Skin of body (tissue), 2 donors: Measurements from ENCODE around the gene NEDD4. TPM values are rescaled to one million over a fixed set of nuclear protein-coding genes. Genes with fewer than 3 reads are reported as not detected.
"Not testable (repeated sequence)": the region's sequence is repeated elsewhere in the genome, so short reads cannot be mapped to it uniquely, and the experiment has no call there.

Experiments
- DNase-seq: peaks from one replicate; lab custom pipeline; 2025; lab: John Stamatoyannopoulos, UW
- total RNA-seq: library from RNA; depleted of rRNA; stranded (reverse); fragments of >200 nt; gene quantifications from one replicate; pipeline ENCODE4 v1.2.3, GENCODE V29; 2014

NEDD4 gene
- total RNA-seq, result 23.2 TPM

DNA sequence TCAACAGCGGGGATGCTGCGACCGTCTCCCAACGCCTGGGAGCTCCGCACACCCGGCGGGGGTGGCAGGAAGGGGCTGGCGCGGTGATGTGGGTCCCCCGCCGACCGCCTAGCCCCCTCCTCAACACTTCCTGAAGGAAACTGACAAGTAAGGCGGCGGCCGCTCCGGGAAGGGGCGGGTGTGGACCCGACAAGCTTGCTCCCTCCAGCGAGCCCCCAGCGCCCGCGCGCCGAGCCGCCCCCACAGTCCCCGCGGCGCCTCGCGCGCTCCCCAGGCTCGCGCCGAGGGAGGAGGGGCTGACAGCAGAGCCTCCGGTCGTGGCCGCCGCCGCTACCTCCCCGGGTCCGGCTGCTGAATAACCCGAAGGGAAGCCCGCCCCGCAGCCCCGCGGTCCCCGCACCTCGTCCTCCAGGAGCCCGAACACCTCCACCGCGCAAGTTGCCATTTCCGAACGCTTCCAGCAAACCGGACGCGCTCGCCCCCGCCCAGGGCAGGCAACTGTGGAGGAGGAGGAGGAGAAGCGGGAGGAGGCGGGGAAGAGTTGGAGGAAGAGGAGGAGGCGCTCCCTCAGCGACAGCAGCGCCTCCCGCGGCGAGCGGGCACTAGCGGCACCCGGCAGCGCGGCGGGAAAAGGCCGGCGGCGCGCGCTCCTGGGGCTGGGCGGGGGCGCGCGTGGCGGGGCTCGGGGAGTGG lies at the start of gene NEDD4:
Gene NEDD4, minus strand, starts transcription at position 502 of the 693 bp plus-strand sequence. Its CDS starts 57 bp downstream, at position 445.
- DNase-seq, result peak; percentile 88

DNA sequence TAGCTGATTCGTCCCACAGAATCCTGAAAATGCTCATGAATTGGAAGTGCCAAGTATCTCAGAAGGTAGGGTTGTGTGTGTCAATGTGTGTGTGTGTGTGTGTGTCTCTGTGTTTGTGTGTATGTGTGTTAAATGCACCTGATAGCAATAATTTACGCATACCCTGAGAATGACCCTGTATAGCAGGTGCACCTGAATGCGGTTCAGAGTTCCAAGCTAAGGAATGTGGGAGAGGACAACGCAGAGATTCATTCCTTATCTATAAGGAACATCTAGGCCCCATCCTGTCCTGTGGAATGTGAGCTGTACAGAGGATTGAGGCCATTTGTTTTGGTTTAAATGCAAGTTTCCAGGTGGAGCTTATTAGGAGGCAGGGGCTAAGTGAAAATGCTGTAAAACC lies 49.1 kb upstream of the NEDD4 start:
- no peak for DNase-seq

DNA sequence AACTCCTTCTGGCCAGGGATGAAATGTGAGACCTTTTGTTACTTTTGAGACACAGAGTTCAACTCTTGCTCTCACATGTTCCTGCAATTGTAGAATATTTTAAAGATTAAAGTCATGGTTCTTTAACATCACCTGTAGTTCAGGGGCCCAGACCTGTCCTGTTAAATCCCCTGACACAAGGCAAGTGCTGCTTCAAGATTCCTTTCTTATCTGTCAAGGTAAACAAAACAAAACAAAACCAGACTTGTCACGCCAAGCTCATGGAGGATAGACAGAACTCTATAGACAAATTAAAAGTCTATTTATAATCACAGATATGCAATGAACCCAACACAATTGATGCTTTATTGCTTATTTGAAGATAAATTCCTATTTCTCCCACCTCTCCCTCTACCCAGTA lies 48.6 kb upstream of the NEDD4 start:
- DNase-seq, result no peak

DNA sequence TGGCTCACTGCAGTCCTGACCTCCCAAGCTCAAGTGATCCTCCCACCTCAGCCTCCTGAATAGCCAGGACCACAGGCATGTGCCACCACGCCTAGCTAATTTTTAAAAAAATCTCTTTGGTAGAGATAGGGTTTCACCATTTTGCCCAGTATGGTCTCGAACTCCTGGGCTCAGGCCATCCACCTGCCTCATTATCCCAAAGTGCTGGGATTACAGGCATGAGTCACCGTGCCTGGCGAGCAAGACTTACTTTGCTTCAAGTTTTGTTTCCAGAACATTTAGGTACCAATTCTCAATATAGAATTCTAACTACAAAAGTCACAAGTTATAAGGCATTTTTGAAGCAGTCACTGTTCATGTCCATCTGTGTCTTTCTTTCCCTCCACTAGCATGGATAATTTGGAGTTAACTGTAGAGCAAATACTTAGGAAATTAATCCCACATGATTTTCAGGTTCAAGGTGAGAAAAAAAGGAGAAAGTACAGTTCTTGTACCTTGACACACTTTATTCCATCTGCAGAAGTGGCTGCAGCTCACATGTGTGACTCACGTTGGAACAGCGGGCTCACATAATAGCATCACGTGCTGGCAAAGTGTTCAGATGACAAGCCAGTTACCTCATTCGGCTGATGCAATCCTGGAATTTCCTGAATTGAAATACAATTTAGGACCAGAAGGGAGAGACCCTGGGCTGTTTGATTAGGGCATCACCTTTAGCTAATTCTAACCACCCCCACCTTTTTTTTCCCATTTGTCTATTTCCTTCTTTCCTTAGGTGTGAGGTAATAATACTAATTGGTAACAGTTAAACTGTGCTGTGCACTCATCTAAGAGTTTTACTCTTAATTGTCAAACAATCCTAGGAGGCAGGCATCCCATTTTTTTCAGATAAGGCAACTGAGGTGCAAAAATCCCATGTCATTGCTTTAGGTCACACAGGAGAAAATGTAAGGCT lies 46.9 kb upstream of the NEDD4 start:
- DNase-seq, result peak; percentile 86

DNA sequence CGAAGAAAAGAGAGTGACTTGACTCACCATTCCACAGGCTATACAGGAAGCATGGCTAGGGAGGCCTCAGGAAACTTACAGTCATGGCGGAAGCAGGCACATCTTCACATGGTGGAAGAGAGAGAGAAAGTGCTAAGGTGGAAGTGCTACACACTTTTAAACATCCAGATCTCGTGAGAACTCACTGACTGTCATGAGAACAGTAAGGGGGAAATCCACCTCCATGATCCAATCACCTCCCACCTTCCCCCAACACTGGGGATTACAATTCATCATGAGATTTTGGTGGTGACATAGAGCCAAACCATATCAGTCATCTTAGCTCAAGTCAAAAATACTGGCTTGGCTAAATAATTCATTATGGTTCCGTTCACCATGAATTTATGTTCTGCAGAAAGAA lies 45.3 kb upstream of the NEDD4 start:
- no peak for DNase-seq

DNA sequence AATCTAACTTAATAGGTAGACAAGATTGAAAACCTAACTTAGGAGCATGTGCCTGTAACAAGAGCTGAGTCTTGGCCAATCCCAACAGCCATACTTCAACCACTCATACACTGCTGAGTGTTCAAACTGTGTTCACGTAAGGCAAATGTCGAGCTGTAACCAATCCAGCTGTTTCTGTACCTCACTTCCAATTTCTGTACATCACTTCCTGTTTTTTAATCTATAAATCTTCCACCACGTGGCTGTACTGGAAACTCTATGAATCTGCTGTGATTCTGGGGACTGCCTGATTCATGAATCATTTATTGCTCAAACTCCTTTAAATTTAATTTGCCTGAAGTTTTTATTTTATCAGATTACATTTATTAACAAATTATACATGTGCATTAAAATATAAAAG lies 44.6 kb upstream of the NEDD4 start:
- no peak for DNase-seq

DNA sequence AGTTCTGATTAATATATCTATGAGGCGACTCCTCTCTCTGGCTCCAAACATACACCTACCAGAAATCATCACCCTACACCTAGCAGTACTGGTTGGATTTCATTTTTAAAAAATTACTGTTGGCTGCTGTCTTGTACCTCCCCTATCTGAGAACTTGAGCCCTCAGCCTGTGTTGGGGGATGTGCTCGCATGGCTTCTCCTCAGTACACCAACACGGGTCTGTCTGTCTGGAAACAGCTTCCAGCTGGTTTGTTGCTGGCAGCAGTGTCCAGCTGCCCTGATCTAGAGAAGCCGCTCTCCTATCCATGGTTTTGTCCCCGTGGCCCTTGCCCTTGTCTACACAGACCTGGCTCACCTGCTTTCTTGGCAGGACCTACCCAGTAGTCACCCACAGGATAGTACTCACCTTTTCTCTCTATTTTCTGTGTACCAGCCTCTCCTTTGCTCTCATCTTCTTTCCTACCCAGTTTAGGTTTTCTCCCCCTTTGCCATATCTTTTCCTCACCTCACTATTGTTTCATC lies 43.2 kb upstream of the NEDD4 start:
- no peak for DNase-seq

DNA sequence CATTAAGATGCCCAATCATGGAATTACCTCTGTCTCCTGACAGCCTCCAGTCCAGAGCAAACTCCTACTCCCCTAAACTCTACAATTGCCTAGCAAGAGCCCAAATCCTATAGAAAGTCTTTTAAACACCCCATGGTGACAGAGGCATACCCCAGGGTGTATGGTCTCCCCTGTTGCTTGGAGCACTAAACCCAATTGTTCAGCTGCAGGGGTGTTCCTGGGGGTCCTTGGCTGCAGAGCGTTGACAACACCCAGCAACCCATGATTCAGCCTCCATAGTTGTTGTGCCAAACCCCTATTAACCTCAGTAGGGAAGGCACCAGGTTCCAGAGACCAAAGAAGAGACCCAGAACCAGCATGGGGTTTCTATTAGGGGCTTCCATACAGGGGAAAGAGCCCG lies 41.8 kb upstream of the NEDD4 start:
- no peak for DNase-seq

DNA sequence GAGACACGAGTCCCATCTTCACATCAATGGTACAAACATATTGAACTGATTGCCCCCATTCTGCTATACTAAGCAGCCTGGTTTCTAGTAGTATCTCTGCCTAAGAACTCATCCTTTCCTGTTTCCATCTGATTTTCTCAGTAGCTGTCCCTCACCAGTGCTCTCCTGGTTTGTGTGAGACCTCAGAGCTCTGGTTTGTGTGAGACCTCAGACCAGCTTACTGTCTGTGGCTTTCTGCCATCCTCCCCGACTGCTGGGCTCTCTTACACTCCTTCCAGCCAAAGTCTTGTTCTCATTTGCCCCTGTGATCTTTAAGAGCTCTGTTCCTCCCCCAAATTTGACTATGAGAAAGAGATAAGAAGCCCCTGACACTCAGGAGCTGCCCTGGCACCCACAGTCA lies 41.1 kb upstream of the NEDD4 start:
- no peak for DNase-seq

DNA sequence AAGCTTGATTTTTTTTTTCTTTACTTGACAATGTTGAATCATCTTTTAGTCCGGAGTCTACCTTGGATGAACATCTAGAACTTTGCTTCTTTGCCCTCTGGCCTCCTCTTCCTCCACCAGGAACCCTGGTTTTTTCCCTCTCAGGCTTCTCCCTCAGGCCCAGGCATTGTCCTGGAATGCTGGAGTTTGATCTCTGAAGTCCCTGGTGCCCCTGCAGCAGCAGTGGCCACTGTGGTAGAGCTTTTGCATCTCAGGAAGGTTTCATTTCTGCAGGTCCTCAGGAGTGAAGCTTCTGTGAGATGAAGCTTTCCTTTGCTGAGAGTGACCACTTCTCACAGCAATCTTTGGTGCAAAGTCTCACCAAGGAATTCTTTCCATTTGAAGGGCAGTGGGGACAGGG lies 39.0 kb upstream of the NEDD4 start:
- DNase-seq, result no peak

DNA sequence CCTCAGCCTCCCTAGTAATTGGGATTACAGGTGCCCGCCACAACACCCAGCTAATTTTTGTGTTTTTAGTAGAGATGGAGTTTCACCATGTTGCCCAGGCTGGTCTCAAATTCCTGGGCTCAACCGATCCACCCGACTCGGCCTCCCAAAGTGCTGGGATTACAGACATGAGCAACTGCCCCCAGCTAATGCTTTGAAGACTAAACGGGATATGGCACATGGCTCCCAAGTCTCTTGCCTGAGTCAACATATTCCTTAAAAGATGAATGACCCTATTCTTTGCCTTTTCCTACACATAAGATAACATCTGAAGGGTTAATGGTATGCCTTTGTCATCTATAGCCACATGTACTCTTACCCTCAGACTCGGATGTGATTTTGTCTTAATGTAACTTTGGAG lies 38.4 kb upstream of the NEDD4 start:
- DNase-seq, result no peak

DNA sequence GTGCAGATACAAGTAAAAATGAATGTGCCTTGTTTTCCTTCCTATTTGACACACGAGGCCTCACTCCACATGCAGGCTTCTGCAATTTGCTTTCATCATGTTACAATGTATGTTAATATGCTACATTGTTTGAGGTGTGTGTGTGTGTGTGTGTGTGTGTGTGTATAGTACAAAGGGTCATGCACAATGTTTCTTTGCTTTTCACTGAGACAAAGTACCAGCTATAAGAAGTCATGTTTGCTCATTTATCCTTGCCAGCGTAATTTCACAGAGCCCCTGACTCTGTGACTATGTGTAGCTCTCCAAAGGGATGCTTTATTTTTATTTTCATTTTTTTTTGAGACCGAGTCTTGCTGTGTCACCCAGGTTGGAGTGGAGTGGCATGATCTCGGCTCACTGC lies 38.0 kb upstream of the NEDD4 start:
- DNase-seq, result no peak

DNA sequence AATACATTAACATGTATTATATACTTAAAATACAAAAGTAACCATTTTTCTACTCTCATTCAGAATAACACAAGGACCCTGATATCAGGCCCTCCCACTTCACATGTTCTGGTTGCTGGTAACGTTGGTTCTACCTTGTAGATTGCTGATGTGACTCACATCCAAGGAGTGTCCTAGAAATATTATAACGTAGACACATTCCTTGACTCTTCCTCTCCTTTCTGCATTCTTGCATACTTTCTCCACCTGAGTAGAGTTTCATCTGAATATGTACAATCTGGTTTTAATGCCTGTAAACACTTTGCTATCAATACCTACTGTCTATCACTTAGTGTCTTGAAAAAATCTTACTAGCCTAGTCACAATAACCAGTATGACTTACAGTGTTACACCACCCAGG lies 35.0 kb upstream of the NEDD4 start:
- DNase-seq, result no peak

DNA sequence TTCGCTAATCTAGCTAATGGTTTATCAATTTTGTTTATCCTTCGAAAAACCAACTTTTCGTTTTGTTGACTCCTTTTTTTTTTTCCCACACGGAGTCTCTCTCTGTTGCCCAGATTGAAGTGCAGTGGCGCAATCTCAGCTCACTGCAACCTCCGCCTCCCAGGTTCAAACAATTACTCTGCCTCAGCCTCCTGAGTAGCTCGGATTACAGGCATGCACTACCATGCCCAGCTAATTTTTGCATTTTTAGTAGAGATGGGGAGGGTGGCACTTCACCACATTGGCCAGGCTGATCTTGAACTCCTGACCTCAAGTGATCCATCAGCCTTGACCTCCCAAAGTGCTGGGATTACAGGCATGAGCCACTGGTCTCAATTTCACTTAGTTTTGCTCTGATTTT lies 29.7 kb upstream of the NEDD4 start:
- DNase-seq, result not testable (repeated sequence)

DNA sequence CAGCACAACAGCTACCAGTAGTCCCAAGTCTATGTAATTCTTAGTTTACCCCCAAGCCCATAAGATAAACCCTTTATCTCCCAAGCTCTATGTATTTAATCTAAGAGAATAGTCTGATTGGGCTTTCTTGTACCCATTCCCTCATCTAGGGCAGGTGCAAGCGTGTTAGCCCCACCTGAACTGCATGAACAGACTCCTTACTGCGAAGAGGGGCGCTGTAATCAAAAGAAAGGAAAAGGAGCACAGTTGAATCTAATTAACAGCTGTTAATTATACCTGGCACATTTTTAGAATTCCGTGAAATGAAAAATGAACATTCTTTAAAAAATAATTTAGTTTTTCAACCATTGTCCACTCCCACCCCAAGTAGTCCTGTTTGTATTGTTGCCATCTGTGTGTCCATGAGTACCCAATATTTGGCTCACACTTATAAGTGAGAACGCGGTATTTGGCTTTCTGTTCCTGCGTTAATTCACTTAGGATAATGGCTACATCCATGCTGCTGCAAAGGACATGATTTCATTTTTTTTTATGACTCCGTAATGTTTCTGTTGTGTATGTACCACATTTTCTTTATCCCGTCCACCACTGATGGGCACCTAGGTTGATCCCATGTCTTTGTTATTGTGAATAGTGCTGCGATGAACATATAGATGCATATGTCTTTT lies 26.5 kb upstream of the NEDD4 start:
- no peak for DNase-seq

DNA sequence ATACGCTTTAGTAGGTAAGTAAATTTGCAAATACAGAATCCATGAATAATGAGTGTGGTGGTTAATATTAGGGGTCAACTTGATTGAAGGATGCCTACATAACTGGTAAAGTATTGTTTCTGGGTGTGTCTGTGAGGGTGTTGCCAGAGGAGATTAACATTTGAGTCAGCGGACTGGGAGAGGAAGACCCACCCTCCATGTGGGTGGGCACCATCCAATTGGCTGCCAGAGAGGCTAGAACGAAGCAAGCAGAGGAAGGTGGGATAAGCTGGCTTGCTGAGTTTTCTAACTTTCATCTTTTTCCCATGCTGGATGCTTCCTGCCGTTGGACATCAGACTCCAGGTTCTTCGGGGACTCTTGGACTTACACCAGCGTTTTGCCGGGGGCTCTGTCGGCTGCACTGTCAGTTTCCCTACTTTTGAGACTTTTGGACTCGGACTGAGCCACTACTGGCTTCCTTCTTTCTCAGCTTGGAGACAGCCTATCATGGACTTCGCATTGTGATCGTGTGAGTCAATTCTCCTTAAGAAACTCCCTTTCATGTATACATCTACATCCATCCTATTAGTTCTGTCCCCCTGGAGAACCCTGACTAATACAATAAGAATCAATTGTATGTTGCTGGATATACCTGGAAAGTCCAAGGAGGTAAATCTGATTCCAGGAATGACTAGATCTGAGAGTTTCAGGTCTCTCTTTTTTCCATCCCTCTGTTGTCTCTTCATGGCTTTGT lies 25.8 kb upstream of the NEDD4 start:
- DNase-seq, result no peak

DNA sequence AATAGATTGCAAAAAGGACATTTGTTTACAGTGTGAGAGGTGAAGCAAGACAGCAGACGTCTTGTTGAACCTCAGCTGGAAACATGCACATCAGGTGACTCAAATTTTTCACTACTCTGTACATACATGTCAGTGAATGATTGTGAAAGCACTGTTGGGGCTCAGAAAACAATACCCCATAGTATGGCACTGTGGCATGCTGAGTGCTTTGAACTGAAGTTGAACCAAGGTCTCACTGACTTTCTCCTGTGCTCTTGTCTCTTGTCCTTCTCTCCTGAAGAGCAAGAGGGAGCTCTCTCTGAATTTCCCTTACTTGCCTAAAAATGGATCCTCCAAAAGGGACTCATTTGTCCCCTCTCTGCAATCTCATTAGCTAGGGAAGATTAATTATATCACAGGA lies 24.5 kb upstream of the NEDD4 start:
- DNase-seq, result no peak

DNA sequence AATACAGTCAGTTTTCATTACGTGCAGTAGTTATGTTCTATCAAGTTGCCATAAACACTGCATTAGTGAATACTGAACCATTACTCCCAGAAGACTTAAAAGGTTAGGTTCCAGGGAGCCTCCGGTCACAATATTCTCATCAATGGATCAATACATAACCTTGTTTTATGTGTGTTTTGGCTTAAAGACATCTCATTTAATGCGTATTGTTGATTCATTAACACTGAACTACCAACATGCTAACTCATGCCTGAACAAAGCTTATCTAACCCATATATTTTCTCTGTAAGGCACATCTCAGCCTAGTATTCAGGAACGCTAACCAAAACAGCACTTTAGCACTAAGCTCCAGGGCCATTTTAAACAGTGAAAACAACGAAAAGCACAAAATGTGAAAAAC lies 24.1 kb upstream of the NEDD4 start:
- DNase-seq, result no peak

DNA sequence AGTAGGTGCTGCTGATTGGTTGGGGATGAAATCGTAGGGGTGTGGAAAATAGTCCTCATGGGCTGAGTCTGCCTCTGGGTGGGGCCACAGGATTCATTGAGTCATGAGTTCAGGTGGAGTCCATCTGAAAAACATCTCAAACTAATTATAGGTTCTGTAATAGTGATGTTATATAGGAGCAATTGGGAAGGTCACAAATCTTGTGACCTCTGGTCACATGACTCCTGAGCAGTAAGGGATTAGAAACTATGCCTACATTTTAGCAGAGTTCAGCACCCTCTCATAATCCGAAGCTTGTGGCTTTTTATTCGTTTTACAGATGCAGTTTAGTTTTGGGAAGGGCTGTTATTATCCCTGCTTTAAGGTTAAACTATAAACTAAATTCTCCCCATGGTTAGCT lies 22.9 kb upstream of the NEDD4 start:
- no peak for DNase-seq

DNA sequence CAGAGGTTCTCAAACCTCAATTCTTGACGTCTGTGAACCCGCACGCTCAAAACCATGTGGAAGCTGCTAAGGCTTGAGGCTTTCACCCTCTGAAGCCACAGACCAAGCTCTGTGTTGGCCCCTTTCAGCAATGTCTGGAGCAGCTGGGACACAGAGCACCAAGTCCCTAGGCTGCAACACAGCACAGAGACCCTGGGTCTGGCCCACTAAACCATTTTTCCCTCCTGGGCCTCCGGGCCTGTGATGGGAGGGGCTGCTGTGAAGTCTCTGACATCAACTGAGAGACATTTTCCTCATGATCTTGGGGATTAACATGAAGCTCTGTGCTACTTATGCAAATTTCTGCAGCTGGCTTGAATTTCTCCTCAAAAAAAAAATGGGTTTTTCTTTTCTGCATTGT lies 21.3 kb upstream of the NEDD4 start:
- DNase-seq, result no peak

DNA sequence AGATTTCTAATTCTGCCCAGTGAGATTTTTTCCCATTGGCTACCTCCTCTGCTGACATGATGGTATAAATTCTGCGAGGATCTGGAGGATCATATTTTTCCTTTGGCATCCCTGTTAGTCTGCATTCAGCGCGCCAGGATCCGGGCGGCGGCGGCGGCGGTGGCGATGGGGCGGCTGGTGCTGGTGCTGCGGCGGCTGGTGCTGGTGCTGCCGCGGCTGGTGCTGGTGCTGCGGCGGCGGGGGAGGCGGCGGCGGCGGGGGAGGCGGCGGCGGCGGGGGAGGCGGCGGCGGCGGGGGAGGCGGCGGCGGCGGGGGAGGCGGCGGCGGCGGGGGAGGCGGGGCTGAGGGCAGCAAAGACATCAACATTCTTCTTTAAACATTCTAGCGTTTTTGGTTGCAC lies 13.6 kb upstream of the NEDD4 start:
- not testable (repeated sequence) for DNase-seq
